Activated naive CD8-positive, alpha-beta T cell treated with anti-CD3 and anti-CD28 coated beads, Interleukin-2, amount 50 U/mL, for 24 hours (primary cell): ENCODE data around the gene RPAIN.
A peak's percentile ranks its signal among the peaks of the same experiment; 100 is the strongest.

ENCODE experiments used
- ATAC-seq: fragments of 150-1000 bp; cut with Tn5 transposase; one replicate; pipeline ENCODE4 v1.10.0; 2021
- DNase-seq: peaks from one replicate; pipeline ENCODE4 v3.0.0; 2021
- H3K27ac Mint-ChIP-seq: one replicate; pipeline ENCODE4 v1.8.0; 2021; ENCODE audit warnings: mild to moderate bottlenecking, mixed read lengths
- H3K27me3 Mint-ChIP-seq: one replicate; pipeline ENCODE4 v1.8.0; 2021; ENCODE audit warnings: mixed read lengths
- H3K36me3 Mint-ChIP-seq: one replicate; pipeline ENCODE4 v1.8.0; 2021; ENCODE audit warnings: low read depth, mixed read lengths
- H3K4me1 Mint-ChIP-seq: one replicate; pipeline ENCODE4 v1.8.0; 2021; ENCODE audit warnings: mixed read lengths
- H3K4me3 Mint-ChIP-seq: one replicate; pipeline ENCODE4 v1.8.0; 2021; ENCODE audit warnings: mild to moderate bottlenecking, moderate library complexity, mixed read lengths
- H3K9me3 Mint-ChIP-seq: one replicate; pipeline ENCODE4 v1.8.0; 2021; ENCODE audit warnings: mixed read lengths

Gene RPAIN

GRCh38 chr17:5438716-5439445 is 18.9 kb downstream of the RPAIN start, which contains the start of gene C1QBP:
C1QBP (minus strand) TSS chr17:5439155; CDS start chr17:5439073, 82 bp downstream.
- no peaks in the 10 kb centered on the region for H3K27me3 Mint-ChIP-seq
- H3K27ac Mint-ChIP-seq = peak within 1 kb of the TSS; percentile 92
- H3K4me3 Mint-ChIP-seq = peak within 1 kb of the TSS; percentile 93
- peaks cover 43% of the 10 kb centered on the region for H3K4me1 Mint-ChIP-seq
- DNase-seq (peak; percentile 95), ATAC-seq (peak; percentile 94)
- H3K9me3 Mint-ChIP-seq = no peaks in the 10 kb centered on the region
- peaks cover 53% of the 10 kb centered on the region for H3K36me3 Mint-ChIP-seq

- peaks cover 42% of the 10 kb centered on the region for H3K4me1 Mint-ChIP-seq
- H3K4me3 Mint-ChIP-seq = peak overlapping the region; percentile 93
- no peaks in the 10 kb centered on the region for H3K9me3 Mint-ChIP-seq
- peak overlapping the region; percentile 84 for H3K27ac Mint-ChIP-seq
- DNase-seq (no peak), ATAC-seq (no peak)
- H3K27me3 Mint-ChIP-seq = no peaks in the 10 kb centered on the region
- H3K36me3 Mint-ChIP-seq = peaks cover 52% of the 10 kb centered on the region
These were observed 19.4 kb downstream of the RPAIN start for GRCh38 chr17:5439446-5439764.

GRCh38 chr17:5443728-5444127 is 23.7 kb downstream of the RPAIN start:
- Mint-ChIP-seq H3K9me3 (no peaks in the 10 kb centered on the region), H3K27ac (no peak overlapping the region), H3K4me1 (peaks cover 12% of the 10 kb centered on the region), H3K4me3 (no peak overlapping the region), H3K27me3 (no peaks in the 10 kb centered on the region), H3K36me3 (peaks cover 43% of the 10 kb centered on the region)
- DNase-seq (no peak), ATAC-seq (no peak)

DNA sequence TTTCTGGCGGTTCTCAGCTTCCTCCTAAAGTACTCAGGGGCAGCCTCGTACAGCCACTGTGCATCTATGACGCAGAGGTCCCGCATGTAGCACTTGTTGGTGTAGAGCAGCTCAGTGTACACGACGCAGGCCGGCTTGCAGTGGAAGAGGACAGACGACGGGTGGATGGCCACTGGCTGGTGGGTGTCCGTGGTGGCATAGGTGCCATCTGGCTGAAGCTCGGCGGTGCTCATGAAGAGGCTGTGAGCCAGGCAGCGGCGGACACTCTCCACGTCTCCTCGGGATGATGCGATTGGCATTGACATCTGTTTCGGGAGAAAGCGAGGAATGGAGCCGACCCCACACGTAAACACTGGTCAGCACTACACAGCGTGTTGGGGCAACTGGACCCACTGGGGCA is 24.2 kb downstream of the RPAIN start:
- H3K4me3 Mint-ChIP-seq = no peak overlapping the region
- no peak overlapping the region for H3K27ac Mint-ChIP-seq
- H3K27me3 Mint-ChIP-seq = no peaks in the 10 kb centered on the region
- H3K9me3 Mint-ChIP-seq = no peaks in the 10 kb centered on the region
- DNase-seq = no peak
- no peak for ATAC-seq
- H3K36me3 Mint-ChIP-seq = peaks cover 47% of the 10 kb centered on the region
- peaks cover 11% of the 10 kb centered on the region for H3K4me1 Mint-ChIP-seq

GRCh38 chr17:5446786-5447185 is 26.8 kb downstream of the RPAIN start:
- Mint-ChIP-seq H3K9me3 (no peaks in the 10 kb centered on the region), H3K4me3 (no peak overlapping the region), H3K4me1 (no peaks in the 10 kb centered on the region), H3K36me3 (peaks cover 62% of the 10 kb centered on the region), H3K27ac (no peak overlapping the region), H3K27me3 (no peaks in the 10 kb centered on the region)
- ATAC-seq = no peak
- DNase-seq = no peak

GRCh38 chr17:5464717-5465507 is 44.9 kb downstream of the RPAIN start:
- Mint-ChIP-seq H3K4me3 (no peak overlapping the region), H3K27me3 (no peaks in the 10 kb centered on the region), H3K4me1 (peaks cover 35% of the 10 kb centered on the region), H3K27ac (no peak overlapping the region), H3K36me3 (peaks cover 49% of the 10 kb centered on the region), H3K9me3 (no peaks in the 10 kb centered on the region)
- no peak for DNase-seq
- no peak for ATAC-seq

GRCh38 chr17:5466295-5466694 is 46.3 kb downstream of the RPAIN start:
- Mint-ChIP-seq H3K36me3 (peaks cover 38% of the 10 kb centered on the region), H3K4me1 (peaks cover 37% of the 10 kb centered on the region), H3K27ac (no peak overlapping the region), H3K4me3 (peak overlapping the region; percentile 95), H3K27me3 (no peaks in the 10 kb centered on the region), H3K9me3 (no peaks in the 10 kb centered on the region)
- DNase-seq = no peak
- no peak for ATAC-seq

GRCh38 chr17:5467416-5467815 is 47.4 kb downstream of the RPAIN start:
- Mint-ChIP-seq H3K27me3 (no peaks in the 10 kb centered on the region), H3K27ac (peak overlapping the region; percentile 68), H3K36me3 (peaks cover 40% of the 10 kb centered on the region), H3K4me3 (peak overlapping the region; percentile 95), H3K4me1 (peaks cover 37% of the 10 kb centered on the region), H3K9me3 (no peaks in the 10 kb centered on the region)
- DNase-seq = no peak
- no peak for ATAC-seq

- Mint-ChIP-seq H3K9me3 (no peaks in the 10 kb centered on the region), H3K27ac (peak overlapping the region; percentile 68), H3K4me3 (peak overlapping the region; percentile 95), H3K27me3 (no peaks in the 10 kb centered on the region), H3K4me1 (peaks cover 37% of the 10 kb centered on the region), H3K36me3 (peaks cover 35% of the 10 kb centered on the region)
- peak; percentile 19 for DNase-seq
- ATAC-seq = peak; percentile 7
These were observed 48.1 kb downstream of the RPAIN start for GRCh38 chr17:5468075-5468473.

GRCh38 chr17:5472511-5472910 is 52.5 kb downstream of the RPAIN start:
- ATAC-seq = no peak
- H3K9me3 Mint-ChIP-seq = no peaks in the 10 kb centered on the region
- H3K4me1 Mint-ChIP-seq = peaks cover 15% of the 10 kb centered on the region
- H3K27me3 Mint-ChIP-seq = no peaks in the 10 kb centered on the region
- H3K36me3 Mint-ChIP-seq = peaks cover 38% of the 10 kb centered on the region
- H3K27ac Mint-ChIP-seq = no peak overlapping the region
- H3K4me3 Mint-ChIP-seq = no peak overlapping the region
- no peak for DNase-seq

- no peaks in the 10 kb centered on the region for H3K27me3 Mint-ChIP-seq
- H3K4me1 Mint-ChIP-seq = peaks cover 10% of the 10 kb centered on the region
- H3K4me3 Mint-ChIP-seq = no peak overlapping the region
- H3K27ac Mint-ChIP-seq = no peak overlapping the region
- no peaks in the 10 kb centered on the region for H3K9me3 Mint-ChIP-seq
- H3K36me3 Mint-ChIP-seq = peaks cover 47% of the 10 kb centered on the region
- DNase-seq (no peak), ATAC-seq (no peak)
These were observed 53.9 kb downstream of the RPAIN start for GRCh38 chr17:5473906-5474305.

GRCh38 chr17:5478992-5479391 is 59.0 kb downstream of the RPAIN start:
- H3K36me3 Mint-ChIP-seq = peaks cover 70% of the 10 kb centered on the region
- H3K4me3 Mint-ChIP-seq = no peak overlapping the region
- H3K9me3 Mint-ChIP-seq = no peaks in the 10 kb centered on the region
- no peak overlapping the region for H3K27ac Mint-ChIP-seq
- H3K4me1 Mint-ChIP-seq = peaks cover 14% of the 10 kb centered on the region
- ATAC-seq = no peak
- H3K27me3 Mint-ChIP-seq = no peaks in the 10 kb centered on the region
- no peak for DNase-seq

- Mint-ChIP-seq H3K27me3 (no peaks in the 10 kb centered on the region), H3K36me3 (peaks cover 70% of the 10 kb centered on the region), H3K9me3 (no peaks in the 10 kb centered on the region), H3K4me3 (no peak overlapping the region), H3K27ac (no peak overlapping the region), H3K4me1 (peaks cover 32% of the 10 kb centered on the region)
- ATAC-seq (no peak), DNase-seq (no peak)
These were observed 61.0 kb downstream of the RPAIN start for GRCh38 chr17:5480962-5481361.

GRCh38 chr17:5481451-5481850 is 61.5 kb downstream of the RPAIN start:
- no peaks in the 10 kb centered on the region for H3K9me3 Mint-ChIP-seq
- no peak overlapping the region for H3K27ac Mint-ChIP-seq
- H3K4me1 Mint-ChIP-seq = peaks cover 34% of the 10 kb centered on the region
- ATAC-seq (no peak), DNase-seq (no peak)
- H3K27me3 Mint-ChIP-seq = no peaks in the 10 kb centered on the region
- H3K4me3 Mint-ChIP-seq = no peak overlapping the region
- H3K36me3 Mint-ChIP-seq = peaks cover 70% of the 10 kb centered on the region
